ENCODE results near the gene TRIM2.
A peak's percentile ranks its signal among the peaks of the same experiment; 100 is the strongest.
"Not testable (repeated sequence)": the region's sequence is repeated elsewhere in the genome, so short reads cannot be mapped to it uniquely, and the experiment has no call there.

Gene TRIM2

GRCh38 chr4:153191795-153192363, 12.4 kb upstream of the TRIM2 start:
- TF ChIP-seq CTCF (IDR thresholded peaks at IDR 0.05; ENCODE audit: insufficient read depth, low read length, poor library complexity, severe bottlenecking) = no peak
- Histone ChIP-seq H3K36me3 (ENCODE audit: control insufficient read depth, insufficient read depth, low read length) (no peaks in the 10 kb centered on the region), H3K4me3 (replicated peaks; ENCODE audit: low read depth, low read length) (no peak overlapping the region), H3K27me3 (replicated peaks; ENCODE audit: control insufficient read depth, insufficient read depth, low read length) (no peaks in the 10 kb centered on the region)
- no peak for DNase-seq (ENCODE audit: extremely low read depth, insufficient read length)

- no peaks in the 10 kb centered on the region for H3K36me3 ChIP-seq (ENCODE audit: control insufficient read depth, insufficient read depth, low read length)
- no peak overlapping the region for H3K4me3 ChIP-seq (replicated peaks; ENCODE audit: low read depth, low read length)
- no peak for TF ChIP-seq CTCF (IDR thresholded peaks at IDR 0.05; ENCODE audit: insufficient read depth, low read length, poor library complexity, severe bottlenecking)
- no peak for DNase-seq (ENCODE audit: extremely low read depth, insufficient read length)
- no peaks in the 10 kb centered on the region for H3K27me3 ChIP-seq (replicated peaks; ENCODE audit: control insufficient read depth, insufficient read depth, low read length)
Measured at GRCh38 chr4:153197301-153197700, 6.9 kb upstream of the TRIM2 start.

GRCh38 chr4:153198719-153199118, 5.5 kb upstream of the TRIM2 start:
- no peaks in the 10 kb centered on the region for H3K36me3 ChIP-seq (ENCODE audit: control insufficient read depth, insufficient read depth, low read length)
- H3K4me3 ChIP-seq (replicated peaks; ENCODE audit: low read depth, low read length) = no peak overlapping the region
- no peak for DNase-seq (ENCODE audit: extremely low read depth, insufficient read length)
- H3K27me3 ChIP-seq (replicated peaks; ENCODE audit: control insufficient read depth, insufficient read depth, low read length) = no peaks in the 10 kb centered on the region
- TF ChIP-seq CTCF (IDR thresholded peaks at IDR 0.05; ENCODE audit: insufficient read depth, low read length, poor library complexity, severe bottlenecking) = no peak

GRCh38 chr4:153203746-153204145, 497 bp upstream of the TRIM2 start:
- H3K36me3 ChIP-seq (ENCODE audit: control insufficient read depth, insufficient read depth, low read length); DNase-seq (ENCODE audit: extremely low read depth, insufficient read length); H3K4me3 ChIP-seq (replicated peaks; ENCODE audit: low read depth, low read length); H3K27me3 ChIP-seq (replicated peaks; ENCODE audit: control insufficient read depth, insufficient read depth, low read length): not testable (repeated sequence)

- H3K36me3 ChIP-seq (ENCODE audit: control insufficient read depth, insufficient read depth, low read length) = no peaks in the 10 kb centered on the region
- no peak for TF ChIP-seq CTCF (IDR thresholded peaks at IDR 0.05; ENCODE audit: insufficient read depth, low read length, poor library complexity, severe bottlenecking)
- peak; percentile 22 for DNase-seq (ENCODE audit: extremely low read depth, insufficient read length)
- H3K4me3 ChIP-seq (replicated peaks; ENCODE audit: low read depth, low read length) = no peak overlapping the region
- H3K27me3 ChIP-seq (replicated peaks; ENCODE audit: control insufficient read depth, insufficient read depth, low read length) = no peaks in the 10 kb centered on the region
Measured at GRCh38 chr4:153204728-153205648, 745 bp downstream of the TRIM2 start.

- no peak for DNase-seq (ENCODE audit: extremely low read depth, insufficient read length)
- no peak for TF ChIP-seq CTCF (IDR thresholded peaks at IDR 0.05; ENCODE audit: insufficient read depth, low read length, poor library complexity, severe bottlenecking)
- no peaks in the 10 kb centered on the region for H3K36me3 ChIP-seq (ENCODE audit: control insufficient read depth, insufficient read depth, low read length)
- no peak overlapping the region for H3K4me3 ChIP-seq (replicated peaks; ENCODE audit: low read depth, low read length)
- no peaks in the 10 kb centered on the region for H3K27me3 ChIP-seq (replicated peaks; ENCODE audit: control insufficient read depth, insufficient read depth, low read length)
Measured at GRCh38 chr4:153205757-153206156, 1.5 kb downstream of the TRIM2 start.
